ENCODE results near the gene RALGPS2.

DNA sequence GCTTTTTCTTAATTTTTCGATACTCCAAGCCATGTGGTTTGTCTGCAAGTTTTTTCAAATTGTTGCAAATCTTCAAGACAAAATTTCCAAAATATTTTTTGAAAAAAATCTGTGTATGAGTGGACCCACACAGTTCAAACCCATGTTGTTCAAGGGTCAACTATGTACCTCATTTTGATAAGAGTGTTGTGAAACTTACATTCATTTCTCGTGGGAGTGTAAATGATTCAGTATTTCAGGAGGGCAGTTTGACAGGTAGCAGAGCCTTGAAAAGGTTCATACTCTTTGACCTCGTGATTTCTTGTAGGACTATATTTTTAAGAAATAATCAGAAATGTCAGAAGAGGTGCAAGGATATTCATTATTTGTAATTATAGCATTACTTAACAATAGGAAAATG is 77.8 kb downstream of the RALGPS2 start:
- no peak for TF ChIP-seq EZH2phosphoT487 (IDR thresholded peaks at IDR 0.05; ENCODE audit: low read depth)
- TF ChIP-seq, protein P1, sequence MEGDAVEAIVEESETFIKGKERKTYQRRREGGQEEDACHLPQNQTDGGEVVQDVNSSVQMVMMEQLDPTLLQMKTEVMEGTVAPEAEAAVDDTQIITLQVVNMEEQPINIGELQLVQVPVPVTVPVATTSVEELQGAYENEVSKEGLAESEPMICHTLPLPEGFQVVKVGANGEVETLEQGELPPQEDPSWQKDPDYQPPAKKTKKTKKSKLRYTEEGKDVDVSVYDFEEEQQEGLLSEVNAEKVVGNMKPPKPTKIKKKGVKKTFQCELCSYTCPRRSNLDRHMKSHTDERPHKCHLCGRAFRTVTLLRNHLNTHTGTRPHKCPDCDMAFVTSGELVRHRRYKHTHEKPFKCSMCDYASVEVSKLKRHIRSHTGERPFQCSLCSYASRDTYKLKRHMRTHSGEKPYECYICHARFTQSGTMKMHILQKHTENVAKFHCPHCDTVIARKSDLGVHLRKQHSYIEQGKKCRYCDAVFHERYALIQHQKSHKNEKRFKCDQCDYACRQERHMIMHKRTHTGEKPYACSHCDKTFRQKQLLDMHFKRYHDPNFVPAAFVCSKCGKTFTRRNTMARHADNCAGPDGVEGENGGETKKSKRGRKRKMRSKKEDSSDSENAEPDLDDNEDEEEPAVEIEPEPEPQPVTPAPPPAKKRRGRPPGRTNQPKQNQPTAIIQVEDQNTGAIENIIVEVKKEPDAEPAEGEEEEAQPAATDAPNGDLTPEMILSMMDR (IDR thresholded peaks at IDR 0.05; ENCODE audit: low read depth, low read length): no peak

Measured in OCI-LY3 (cell line).